Measurements from ENCODE around the gene VPS33B.

The VPS33B gene

DNA sequence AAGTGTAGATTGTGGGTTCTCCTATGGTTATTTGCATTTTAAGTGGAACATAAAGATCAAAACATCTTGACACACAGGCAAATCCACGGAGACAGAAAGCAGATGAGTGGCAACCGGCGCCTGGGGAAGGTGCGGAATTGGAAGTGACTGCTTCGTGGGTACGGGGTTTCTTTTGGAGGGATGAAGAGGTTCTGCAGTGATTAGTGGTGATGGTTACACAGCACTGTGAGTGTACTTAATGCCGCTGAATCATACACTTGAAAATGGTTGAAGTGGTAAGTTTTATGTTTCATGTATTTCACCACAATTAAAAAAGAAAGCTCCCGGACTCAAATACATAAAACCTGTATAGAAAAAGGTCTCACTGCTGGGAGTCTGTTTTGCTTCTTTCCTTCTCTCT, 18.5 kb upstream of the VPS33B start:
- Histone ChIP-seq H3K4me3 (replicated peaks; ENCODE audit: insufficient read depth, low read length) (no peak overlapping the region), H3K27me3 (ENCODE audit: insufficient read depth, poor library complexity, severe bottlenecking) (no peaks in the 10 kb centered on the region), H3K27ac (replicated peaks) (no peak overlapping the region)
- TF ChIP-seq, protein P1, sequence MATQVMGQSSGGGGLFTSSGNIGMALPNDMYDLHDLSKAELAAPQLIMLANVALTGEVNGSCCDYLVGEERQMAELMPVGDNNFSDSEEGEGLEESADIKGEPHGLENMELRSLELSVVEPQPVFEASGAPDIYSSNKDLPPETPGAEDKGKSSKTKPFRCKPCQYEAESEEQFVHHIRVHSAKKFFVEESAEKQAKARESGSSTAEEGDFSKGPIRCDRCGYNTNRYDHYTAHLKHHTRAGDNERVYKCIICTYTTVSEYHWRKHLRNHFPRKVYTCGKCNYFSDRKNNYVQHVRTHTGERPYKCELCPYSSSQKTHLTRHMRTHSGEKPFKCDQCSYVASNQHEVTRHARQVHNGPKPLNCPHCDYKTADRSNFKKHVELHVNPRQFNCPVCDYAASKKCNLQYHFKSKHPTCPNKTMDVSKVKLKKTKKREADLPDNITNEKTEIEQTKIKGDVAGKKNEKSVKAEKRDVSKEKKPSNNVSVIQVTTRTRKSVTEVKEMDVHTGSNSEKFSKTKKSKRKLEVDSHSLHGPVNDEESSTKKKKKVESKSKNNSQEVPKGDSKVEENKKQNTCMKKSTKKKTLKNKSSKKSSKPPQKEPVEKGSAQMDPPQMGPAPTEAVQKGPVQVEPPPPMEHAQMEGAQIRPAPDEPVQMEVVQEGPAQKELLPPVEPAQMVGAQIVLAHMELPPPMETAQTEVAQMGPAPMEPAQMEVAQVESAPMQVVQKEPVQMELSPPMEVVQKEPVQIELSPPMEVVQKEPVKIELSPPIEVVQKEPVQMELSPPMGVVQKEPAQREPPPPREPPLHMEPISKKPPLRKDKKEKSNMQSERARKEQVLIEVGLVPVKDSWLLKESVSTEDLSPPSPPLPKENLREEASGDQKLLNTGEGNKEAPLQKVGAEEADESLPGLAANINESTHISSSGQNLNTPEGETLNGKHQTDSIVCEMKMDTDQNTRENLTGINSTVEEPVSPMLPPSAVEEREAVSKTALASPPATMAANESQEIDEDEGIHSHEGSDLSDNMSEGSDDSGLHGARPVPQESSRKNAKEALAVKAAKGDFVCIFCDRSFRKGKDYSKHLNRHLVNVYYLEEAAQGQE (IDR thresholded peaks at IDR 0.05; ENCODE audit: insufficient replicate concordance, low read depth): no peak
- TF ChIP-seq GABPA (IDR thresholded peaks at IDR 0.05; ENCODE audit: low read depth) (no peak), POLR2AphosphoS5 (IDR thresholded peaks at IDR 0.05; ENCODE audit: low read depth) (no peak), SPI1 (IDR thresholded peaks at IDR 0.05; ENCODE audit: borderline replicate concordance, low read depth) (no peak)
- TF ChIP-seq, protein P2, sequence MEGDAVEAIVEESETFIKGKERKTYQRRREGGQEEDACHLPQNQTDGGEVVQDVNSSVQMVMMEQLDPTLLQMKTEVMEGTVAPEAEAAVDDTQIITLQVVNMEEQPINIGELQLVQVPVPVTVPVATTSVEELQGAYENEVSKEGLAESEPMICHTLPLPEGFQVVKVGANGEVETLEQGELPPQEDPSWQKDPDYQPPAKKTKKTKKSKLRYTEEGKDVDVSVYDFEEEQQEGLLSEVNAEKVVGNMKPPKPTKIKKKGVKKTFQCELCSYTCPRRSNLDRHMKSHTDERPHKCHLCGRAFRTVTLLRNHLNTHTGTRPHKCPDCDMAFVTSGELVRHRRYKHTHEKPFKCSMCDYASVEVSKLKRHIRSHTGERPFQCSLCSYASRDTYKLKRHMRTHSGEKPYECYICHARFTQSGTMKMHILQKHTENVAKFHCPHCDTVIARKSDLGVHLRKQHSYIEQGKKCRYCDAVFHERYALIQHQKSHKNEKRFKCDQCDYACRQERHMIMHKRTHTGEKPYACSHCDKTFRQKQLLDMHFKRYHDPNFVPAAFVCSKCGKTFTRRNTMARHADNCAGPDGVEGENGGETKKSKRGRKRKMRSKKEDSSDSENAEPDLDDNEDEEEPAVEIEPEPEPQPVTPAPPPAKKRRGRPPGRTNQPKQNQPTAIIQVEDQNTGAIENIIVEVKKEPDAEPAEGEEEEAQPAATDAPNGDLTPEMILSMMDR (IDR thresholded peaks at IDR 0.05; ENCODE audit: insufficient read depth, low read length): no peak
- no peak for DNase-seq (ENCODE audit: low read depth in 1 of 2, low spot score in 1 of 2)

DNA sequence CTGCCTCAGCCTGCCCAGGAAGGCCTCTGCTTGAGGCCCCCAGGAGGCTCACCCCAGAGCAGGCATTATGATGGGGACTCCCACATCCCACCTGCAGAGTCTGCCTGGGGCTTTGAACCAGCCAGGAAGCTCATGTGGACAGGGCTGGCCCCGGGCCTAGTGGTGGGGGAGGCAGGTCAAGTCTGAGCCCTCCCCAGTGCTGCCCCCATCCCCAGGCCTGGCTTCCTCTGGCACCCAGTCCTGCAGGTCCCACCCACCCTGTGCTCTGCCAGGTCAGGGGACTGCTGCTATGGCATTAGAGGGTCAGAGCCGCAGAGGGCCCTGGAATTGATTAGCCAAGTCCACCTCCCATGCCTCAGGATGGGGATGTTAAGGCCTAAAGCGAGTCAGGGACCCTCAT, 17.6 kb upstream of the VPS33B start:
- H3K27ac ChIP-seq (replicated peaks): no peak overlapping the region
- H3K27me3 ChIP-seq (ENCODE audit: insufficient read depth, poor library complexity, severe bottlenecking): no peaks in the 10 kb centered on the region
- TF ChIP-seq GABPA (IDR thresholded peaks at IDR 0.05; ENCODE audit: low read depth) (no peak), SPI1 (IDR thresholded peaks at IDR 0.05; ENCODE audit: borderline replicate concordance, low read depth) (no peak), POLR2AphosphoS5 (IDR thresholded peaks at IDR 0.05; ENCODE audit: low read depth) (no peak)
- TF ChIP-seq, protein P1 (IDR thresholded peaks at IDR 0.05; ENCODE audit: insufficient replicate concordance, low read depth): no peak
- TF ChIP-seq, protein P2 (IDR thresholded peaks at IDR 0.05; ENCODE audit: insufficient read depth, low read length): no peak

DNA sequence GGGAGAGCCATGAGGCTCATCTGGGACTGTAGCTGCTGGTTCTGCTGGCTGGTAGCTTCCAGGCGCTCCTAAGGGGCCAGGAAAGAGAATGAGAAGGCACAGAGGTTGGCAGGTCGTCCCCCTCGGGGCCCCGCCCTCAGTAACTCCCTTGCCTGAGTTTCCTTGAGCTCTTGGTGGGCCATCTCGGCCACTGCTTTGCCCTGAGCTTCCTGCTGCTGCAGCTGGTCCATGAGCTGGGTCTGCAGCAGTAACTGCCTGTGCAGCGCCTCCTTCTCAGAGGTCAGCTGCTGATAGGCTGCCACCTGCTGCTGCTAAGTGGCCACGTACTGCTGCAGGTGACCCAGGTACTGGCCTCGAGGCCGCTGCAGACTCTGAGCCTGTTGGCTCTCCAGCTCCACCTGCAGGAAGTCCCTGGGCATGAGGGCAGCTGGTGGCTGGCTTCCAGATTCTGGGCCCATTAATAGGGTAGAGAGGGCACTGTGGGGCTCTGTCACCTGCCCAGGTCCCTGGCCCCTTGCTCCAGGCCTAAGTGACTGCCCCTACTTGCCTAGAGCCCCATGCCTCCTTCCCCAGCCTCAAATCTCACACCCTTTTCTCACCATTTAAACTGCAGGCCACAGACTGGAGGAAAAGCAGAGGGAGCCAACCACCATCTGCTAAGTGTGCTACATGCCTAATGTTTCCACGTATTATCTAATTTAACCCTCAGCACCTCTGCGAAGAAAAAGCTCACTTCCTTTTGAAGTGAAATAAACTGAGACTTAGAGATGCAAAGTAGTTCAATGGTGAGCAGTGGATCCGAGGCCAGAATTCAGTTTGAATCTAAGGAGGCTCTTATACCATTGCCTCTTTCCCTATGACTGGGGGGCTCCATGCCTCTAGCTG, 10.8 kb upstream of the VPS33B start:
- no peak overlapping the region for H3K4me3 ChIP-seq (replicated peaks; ENCODE audit: insufficient read depth, low read length)
- TF ChIP-seq, protein P2 (IDR thresholded peaks at IDR 0.05; ENCODE audit: insufficient read depth, low read length): peak; percentile 61
- TF ChIP-seq POLR2AphosphoS5 (IDR thresholded peaks at IDR 0.05; ENCODE audit: low read depth): no peak
- no peak overlapping the region for H3K27ac ChIP-seq (replicated peaks)
- peak in 1 of 2 experiments; percentile 64 for DNase-seq (ENCODE audit: low read depth in 1 of 2, low spot score in 1 of 2)
- H3K27me3 ChIP-seq (ENCODE audit: insufficient read depth, poor library complexity, severe bottlenecking): no peaks in the 10 kb centered on the region

More for the DNA sequence above, 17.6 kb upstream of the VPS33B start:
- H3K4me3 ChIP-seq (replicated peaks; ENCODE audit: insufficient read depth, low read length): no peak overlapping the region
- no peak for DNase-seq (ENCODE audit: low read depth in 1 of 2, low spot score in 1 of 2)
